NAMALWA (cell line): ENCODE measurements around the gene SKIC8.
A peak's percentile ranks its signal among the peaks of the same experiment; 100 is the strongest.

ENCODE experiments used
- DNase-seq: peaks from one replicate; pipeline ENCODE4 v3.0.0-alpha.2; 2015; ENCODE audit warnings: low spot score

Gene SKIC8

GRCh38 chr15:78299101-78299930 lies at the start of gene SKIC8:
SKIC8 (minus strand) TSS chr15:78299609; CDS start chr15:78295686, 3,923 bp downstream.
- DNase-seq, result peak; percentile 96

GRCh38 chr15:78347586-78348543 lies 48.5 kb upstream of the SKIC8 start:
- DNase-seq, result no peak

- DNase-seq, result no peak
These were observed 46.2 kb upstream of the SKIC8 start for GRCh38 chr15:78345396-78346125.

- DNase-seq, result no peak
These were observed 44.1 kb upstream of the SKIC8 start for GRCh38 chr15:78343276-78344060.

DNA sequence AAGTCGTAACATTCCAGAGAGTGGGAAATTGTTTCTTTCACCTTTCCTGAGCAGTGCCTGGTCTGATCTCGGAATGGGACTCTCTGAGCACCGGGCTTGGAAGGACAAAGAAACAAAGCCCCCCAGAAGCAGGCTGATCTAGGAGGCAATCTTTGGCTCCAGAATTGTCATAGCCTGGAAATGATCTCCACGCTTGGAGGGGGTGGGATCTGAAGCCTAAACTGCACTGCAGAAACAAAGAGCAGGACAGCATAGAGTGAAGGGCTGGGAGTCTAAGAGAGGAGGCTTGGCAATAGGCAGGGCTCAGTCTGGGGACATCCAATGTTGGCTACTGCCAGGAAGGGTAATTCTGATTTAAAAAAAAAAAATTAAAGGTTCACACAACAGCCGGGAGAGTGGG lies 42.6 kb upstream of the SKIC8 start:
- no peak for DNase-seq

GRCh38 chr15:78341057-78341987 lies 41.9 kb upstream of the SKIC8 start:
- no peak for DNase-seq

DNA sequence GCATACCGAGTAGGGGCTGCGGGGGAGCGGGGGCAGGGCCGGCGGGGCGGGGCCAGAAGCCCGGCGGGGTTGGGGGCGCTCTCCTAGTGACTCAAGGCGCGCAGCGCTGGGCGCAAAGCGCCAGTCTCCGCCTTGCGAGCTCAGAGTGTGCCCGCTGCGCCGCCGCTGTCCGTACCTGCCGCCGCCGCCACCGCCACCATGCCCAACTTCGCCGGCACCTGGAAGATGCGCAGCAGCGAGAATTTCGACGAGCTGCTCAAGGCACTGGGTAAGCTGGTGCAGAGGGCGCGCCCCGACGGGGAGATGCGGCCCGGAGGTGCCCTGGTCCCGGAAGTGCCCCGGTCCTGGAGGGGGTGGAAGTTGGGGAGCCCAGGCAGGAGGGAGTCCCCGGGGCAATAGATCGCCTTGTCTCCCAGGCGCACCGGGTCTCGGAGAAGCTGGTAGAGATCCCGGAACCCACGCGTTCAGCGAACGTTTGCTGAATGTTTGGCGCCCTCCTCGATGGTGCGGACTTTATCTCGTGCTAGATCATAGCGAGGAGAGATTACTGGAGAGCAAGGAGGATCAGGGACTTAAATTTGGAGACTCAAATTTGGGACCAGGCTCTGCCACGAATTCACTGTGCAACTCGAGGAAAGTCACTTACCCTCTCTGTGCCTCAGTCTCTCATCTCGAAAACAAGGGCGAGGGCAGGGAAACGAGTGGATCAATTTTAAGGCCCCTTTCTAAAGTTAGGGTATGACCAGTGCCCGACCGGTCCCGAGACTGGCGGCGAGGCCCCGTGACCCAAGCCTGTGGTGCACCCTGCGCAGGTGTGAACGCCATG lies 41.0 kb upstream of the SKIC8 start, which contains the start of gene CRABP1:
Gene CRABP1, plus strand, starts transcription at position 123 of the 826 bp plus-strand sequence. Its CDS starts 76 bp downstream, at position 199.
- DNase-seq, result no peak

GRCh38 chr15:78339559-78339958 lies 40.1 kb upstream of the SKIC8 start:
- no peak for DNase-seq

DNA sequence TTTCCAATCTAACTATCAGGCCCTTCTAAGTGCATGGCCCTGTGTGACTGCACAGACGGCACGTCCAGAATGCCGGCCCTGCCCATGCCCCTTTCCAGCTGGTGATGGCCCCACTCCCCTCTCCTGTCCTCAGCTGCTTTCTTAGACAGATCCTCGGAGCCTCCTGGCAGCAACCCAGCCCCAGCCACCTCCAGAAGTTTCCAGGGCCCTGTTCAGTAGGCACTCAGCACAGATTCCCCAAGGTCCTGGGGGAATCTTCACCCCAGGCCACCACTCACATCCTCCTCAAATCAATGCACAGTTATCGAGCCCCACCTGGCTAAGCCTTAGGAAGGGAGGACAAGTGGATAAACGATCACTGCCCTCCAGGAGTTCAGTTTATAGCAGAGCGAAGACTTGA lies 39.4 kb upstream of the SKIC8 start:
- DNase-seq, result no peak

GRCh38 chr15:78335985-78336384 lies 36.6 kb upstream of the SKIC8 start:
- no peak for DNase-seq

DNA sequence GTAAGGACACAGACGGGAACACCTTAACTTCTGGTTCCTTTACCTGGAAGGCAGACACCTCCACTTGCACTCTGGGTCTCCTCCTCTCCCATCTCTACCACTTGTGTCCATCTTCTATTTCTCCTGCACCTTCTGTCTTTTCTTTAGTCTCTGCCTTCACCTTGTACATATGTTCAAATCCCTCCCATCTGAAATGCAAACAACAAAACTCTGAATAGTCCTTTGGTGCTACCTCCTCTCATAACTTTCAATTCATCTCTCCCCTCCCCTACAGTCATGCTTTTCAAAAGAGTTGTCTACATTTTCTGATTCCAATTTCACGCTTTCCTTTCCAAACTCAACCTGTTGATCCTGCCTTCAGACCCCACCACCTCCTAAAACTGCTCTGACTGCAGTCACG lies 35.4 kb upstream of the SKIC8 start:
- no peak for DNase-seq

DNA sequence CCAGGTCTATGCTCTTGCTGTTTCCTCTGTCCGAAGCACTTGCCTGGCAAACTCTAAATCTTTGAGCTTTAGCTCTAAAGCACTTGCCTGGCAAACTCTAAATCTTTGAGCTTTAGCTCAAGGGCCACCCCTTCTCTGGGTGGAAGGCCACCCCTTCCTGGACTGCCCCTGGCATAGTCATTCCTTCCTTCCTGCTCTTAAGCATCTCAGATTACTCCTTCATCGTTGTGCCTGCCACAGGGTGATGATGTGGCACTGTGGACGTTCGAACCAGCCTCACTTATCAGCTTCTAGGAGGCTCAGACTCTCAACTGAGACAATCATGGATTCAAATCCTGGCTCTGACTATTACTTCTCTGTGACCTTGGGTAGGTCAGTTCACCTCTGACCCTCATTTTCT lies 30.2 kb upstream of the SKIC8 start:
- no peak for DNase-seq

GRCh38 chr15:78327466-78327865 lies 28.1 kb upstream of the SKIC8 start:
- DNase-seq, result no peak

- no peak for DNase-seq
These were observed 25.9 kb upstream of the SKIC8 start for GRCh38 chr15:78325092-78325843.

- DNase-seq, result no peak
These were observed 24.7 kb upstream of the SKIC8 start for GRCh38 chr15:78324144-78324543.

DNA sequence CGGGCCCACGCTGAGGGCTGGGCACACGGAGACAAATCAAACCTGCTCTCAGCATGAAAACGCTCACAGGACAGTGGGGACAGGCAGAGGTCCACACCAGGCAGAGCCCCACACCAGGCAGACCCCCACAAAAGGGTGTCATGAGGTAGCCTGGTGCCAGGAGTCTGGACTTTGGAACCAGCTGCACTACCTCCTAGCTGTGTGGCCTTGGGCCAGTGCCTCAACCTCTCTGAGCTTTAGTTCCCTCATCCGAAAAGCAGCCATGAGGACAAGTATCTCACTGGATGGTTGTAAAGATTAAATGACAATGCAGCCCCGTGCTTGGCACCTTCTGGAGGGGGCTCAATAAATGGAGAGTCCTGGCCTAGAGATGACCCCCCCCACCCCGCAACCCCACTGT lies 24.3 kb upstream of the SKIC8 start:
- no peak for DNase-seq

GRCh38 chr15:78322724-78323521 lies 23.5 kb upstream of the SKIC8 start:
- DNase-seq, result no peak

- no peak for DNase-seq
These were observed 22.8 kb upstream of the SKIC8 start for GRCh38 chr15:78322243-78322642.
